CD4-positive, alpha-beta T cell treated with Interleukin-6 at 100 ng/mL for 8 hours (primary cell): ENCODE measurements around the gene RXRA.

Experiments used
- DNase-seq: peaks from one replicate; pipeline ENCODE4 v3.0.0-alpha.2; 2020; ENCODE audit warnings: mixed read lengths, low spot score

The RXRA gene

DNA sequence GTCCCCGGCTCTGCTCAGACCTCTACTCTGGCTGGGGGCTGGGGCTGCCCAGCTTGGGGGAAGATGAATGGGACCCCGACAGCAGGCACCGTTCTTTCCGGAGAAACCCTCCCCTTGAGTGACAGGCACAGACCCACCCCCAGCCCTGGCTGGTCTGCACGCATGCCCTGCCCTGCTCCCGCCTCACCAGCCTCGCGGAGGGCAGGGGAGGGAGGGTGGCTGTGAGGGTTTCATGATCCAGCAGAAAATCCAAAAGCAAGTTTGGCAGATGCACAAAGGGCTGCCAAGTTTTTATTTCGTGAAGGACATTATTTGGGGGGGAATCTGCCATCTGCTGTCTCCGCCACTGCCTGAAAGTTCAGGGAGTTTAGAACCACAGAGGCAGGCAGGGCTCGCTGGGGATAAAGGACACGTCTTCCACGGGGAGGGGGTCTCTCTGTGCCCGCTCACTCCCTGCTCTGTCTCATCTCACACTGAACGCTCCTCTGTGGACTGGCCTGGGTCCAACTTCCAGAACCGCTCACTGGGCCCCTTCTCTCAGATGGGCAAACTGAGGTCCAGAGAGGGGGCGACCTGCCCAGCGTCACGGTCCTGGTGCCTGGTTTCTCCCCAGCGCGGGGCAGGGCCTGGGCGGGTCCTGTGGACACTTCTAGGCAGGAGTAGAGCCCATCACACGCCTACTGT, 92.9 kb downstream of the RXRA start:
- DNase-seq, result no peak

DNA sequence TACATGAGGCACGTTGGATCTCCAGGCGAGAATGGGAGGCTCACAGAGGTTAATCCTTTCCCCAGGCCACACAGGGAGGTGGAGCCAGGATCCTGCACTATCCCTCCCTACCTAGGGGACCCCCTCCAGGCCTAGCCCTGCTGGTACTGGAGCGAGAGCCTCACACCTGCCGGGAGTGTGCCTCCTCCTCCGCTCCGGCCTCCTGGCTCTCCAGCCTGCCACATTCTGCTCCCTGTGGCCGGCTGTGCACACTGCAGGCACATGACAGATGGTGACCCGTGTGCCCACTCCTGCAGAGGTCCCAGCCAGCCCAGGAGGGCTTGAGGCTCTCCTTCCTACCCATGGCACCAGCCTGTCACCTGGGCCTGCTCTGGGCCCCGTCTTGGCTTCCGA, 93.4 kb downstream of the RXRA start:
- DNase-seq, result no peak

DNA sequence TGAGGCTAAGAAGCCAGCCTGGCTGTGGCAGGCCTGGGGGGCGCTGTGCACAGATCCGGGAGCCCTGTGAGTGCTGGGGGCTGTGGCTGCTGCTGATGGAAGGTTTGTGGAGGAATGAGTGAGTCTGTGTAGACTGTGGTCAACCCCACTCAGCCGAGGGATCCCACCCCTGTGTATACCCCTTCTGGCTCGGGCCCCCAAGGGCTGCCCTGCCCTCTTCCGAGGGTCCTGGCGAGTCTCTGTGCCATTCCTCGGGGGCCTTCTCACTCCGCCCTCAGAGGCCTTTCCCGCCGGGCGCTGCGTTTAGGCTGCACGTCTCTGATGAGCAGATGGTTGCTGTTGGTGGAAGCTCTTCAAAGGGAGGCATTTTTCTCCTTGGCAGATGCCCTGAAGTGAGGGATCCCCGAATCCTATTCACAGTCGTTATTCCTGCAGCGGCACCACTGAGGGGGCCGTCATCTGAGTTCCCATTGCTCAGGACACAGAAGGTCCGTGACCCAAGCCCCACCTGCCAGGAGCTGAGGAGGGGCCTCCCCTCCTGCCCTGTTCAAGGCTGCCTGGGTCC, 94.1 kb downstream of the RXRA start:
- no peak for DNase-seq

DNA sequence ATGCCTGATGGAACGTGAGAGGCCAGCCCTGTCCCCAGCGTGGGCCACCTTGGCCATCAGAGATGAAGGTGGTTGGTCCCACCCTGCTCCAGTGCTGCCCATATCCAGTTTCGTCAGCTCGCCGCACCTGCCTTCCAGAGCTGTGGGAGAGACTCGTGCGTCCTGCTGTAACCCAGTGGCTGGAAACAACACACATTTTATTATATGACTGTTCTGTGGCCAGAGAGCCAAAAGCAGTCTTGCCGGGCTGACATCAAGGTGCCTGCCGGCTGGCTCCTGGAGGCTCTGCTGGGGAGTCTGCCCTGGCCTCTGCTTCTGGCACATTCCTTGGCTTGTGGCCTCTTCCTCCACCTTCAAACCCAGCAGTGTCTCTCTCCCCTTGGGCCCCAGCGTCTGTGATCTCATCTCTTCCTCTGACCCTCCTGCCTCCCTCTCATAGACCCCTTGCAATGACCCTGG, 94.7 kb downstream of the RXRA start:
- DNase-seq, result no peak

DNA sequence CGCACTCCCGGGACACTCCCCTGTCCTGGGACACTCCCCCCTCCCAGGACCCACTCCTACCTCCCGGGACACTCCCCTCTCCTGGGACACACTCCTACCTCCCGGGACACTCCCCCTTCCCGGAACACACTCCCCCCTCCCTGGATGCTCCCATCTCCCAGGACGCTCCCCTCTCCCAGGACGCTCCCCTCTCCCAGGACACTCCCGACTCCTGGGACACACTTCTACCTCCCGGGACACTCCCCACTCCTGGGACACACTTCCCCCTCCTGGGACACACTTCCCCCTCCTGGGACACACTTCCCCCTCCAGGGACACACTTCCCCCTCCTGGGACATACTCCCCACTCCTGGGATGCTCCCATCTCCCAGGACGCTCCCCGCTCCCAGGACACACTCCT, 95.6 kb downstream of the RXRA start:
- no peak for DNase-seq

DNA sequence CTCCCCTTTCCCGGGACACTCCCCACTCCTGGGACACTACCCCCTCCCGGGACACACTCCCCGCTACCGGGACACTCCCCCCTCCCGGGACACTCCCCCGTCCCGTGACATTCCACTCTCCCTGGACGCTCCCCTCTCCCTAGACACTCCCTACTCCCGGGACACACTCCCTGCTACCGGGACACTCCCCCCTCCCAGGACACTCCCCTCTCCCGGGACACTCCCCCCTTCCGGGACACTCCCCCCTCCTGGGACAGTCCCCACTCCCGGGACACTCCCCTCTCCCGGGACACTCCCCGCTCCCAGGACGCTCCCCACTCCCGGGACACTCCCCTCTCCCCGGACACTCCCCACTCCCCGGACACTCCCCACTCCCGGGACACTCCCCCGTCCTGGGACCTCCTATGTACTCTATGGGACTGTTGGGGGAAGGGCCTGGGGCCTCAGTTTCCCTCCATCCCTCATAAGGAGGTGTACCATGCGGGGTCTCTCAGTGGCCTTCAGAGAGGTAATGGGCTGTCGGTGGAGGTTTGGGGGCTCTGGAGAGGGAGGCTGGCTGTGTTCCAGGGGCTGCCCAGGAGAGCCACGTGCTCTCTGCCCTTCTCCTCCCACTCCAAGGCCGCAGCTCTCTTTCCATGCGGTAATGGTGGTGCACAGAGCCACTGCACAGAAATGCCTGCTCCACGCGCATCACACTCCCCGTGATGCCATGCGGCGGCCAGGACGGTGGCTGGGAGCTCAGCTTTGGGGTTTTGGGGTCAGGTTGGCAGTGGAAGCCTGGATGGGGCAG, 96.2 kb downstream of the RXRA start:
- no peak for DNase-seq

DNA sequence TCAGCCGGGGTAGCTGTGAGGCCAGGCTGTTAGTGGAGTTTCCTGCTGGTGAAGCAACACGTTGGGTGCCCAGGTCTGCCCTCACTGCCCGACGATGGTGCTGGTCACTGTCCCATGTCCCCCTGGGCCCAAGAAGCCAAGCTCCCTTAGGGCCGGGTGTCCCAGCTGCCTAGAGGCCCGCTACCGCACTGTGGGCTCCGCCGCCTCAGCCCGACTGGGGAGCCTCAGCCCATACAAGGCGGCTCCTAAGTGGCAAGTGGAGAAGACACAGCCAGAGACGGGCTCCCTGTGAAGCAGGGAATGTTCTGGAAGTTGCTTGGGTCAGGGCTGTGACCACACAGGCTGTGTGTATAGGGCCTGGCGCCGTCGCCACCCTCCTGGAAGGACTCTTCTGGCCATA, 96.9 kb downstream of the RXRA start:
- no peak for DNase-seq

DNA sequence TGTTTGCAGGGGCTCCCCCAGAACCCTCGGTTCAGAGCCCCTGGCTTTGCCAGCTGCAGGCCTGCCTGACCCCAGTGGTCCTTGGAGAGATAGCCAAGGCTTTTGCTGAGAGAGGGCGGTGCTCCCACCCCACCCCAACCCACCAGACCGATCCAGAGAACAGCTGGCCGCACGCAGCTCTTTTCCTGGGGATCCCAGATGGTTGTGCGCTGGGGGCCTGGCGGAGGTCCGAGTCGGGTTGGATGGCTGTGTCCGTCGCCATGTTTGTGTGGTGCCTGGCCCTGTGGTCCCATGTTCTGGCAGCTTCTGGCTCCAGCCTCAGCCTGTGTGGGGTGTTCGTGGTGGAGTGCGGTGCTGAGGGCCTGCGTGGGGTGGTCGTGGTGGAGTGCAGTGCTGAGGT, 97.5 kb downstream of the RXRA start:
- DNase-seq, result no peak

DNA sequence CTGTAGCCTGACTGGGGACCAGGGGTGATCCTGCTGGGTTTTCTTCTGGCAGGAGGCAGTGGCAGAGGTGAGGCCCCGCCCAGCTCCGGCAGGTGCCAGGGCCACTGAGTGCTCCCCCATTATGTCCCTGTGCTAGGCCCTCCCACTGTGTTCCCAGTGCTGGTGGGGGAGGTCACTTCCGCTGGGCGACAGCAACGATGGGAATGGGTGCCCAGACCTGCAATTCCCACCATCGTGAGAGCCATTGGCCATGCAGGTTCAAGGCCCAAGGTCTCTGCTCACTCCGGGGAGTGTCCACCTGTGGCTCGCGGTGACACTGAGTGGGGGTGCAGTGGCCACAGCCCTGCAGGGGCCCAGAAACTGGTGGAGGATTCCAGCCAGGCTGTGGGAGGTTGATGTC, 98.6 kb downstream of the RXRA start:
- DNase-seq, result no peak

DNA sequence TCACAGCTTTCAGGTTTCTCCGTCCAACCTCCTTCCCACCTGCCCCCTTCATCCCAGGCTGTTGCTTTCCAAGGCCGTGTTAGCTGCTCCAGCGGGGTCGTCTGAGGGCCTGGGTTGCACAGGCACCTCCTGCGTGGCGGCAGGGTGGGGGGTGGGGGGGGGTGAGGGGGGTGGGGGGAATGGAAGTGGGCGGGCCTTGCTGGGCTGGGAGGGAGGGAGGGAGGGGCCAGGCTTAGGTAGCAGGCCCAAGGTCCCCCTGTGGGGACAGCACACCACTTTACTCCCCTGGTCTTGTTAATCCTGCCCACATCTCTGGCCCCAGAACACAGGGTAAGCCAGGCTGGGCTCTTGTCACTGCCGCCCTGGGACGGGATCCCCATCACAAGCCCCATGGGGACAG, 99.1 kb downstream of the RXRA start:
- DNase-seq, result no peak

DNA sequence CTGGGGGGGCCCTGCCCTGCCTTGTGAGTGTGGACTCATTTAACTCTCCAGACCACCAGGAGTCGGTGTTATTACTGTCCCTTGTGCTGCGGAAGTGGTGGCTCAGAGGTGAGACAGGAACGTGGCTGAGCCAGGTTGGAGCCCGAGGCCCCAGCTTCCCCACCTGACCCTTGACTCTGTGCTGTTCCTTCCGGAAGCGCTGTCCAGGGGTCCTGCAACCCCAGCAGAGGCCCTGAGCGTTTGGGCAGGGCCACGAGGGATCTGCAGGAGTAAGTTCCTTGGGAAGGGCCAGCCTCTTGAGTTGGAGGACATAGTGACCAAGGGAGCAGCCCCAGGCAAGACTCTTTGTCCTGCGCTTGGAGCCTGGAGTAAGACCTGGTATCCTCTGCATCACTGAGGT, 99.6 kb downstream of the RXRA start:
- DNase-seq, result no peak

DNA sequence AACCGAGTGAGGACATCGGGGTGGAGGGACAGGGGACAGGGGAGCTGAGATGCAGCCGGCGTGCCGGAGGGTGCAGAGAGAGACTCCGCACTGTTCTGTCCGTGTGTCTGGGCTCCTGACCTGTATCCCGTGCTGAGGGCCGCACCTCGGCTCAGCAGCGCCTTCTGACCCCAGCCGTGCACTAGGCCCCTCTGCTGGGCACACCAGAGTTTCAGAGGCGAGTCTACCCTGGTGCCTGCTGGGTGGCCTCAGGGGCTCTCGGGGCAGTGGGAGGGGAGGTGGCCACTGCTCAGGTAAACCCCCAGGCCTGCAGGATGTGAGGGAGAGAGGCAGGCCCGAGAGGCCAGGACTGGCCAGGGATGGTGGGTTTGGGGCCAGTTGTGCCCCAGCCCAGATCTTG, 100.2 kb downstream of the RXRA start:
- DNase-seq, result no peak

DNA sequence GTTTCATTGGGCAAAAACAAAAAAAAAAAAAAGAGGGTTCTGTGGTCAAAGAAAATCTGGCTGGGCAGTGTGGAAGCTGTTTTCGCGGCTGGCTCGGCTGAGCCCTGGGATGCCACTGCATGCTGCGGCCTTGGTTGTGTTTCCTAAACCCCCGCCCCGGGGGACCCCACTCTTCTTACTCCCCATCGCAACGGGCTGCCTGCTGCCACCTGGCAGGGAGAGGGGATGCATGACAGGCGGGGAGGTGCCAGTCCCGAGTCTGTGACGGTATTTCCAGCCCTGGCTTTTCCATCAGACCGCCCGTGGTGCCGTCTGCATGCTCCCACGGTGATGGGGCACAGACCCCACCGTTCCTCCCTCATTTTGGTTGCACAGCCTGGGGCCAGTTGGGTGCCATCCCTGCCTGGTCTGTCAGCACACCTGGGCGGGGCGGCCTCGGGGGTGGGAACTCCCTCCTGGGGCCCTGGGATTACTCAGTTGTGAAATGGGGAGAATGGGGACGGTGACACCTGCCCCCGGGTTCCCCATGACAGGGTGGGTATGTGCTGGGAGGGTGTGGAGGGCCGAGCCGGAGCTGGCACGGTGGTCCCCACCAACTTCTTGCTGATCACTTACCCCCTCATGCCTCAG, 101.0 kb downstream of the RXRA start:
- DNase-seq, result no peak

DNA sequence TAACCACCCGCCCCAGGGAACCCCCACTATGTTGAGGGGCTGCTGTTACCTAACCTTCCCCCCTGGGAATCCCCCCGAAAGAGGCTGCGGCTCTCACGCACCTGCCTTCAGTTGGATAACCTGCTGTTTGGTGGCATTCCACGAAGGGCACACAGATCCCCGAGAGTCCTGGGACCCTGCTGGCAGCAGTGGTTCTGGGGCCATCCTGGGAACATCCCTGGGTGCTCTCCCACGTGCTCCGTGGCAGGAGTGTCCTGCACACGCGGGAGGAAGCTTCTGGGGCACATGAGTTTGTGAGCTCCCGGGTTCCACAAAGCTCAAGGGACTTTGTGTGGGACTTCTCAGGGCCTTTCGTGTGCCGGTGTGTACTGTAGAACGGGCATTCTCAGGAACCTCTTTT, 102.3 kb downstream of the RXRA start:
- no peak for DNase-seq

DNA sequence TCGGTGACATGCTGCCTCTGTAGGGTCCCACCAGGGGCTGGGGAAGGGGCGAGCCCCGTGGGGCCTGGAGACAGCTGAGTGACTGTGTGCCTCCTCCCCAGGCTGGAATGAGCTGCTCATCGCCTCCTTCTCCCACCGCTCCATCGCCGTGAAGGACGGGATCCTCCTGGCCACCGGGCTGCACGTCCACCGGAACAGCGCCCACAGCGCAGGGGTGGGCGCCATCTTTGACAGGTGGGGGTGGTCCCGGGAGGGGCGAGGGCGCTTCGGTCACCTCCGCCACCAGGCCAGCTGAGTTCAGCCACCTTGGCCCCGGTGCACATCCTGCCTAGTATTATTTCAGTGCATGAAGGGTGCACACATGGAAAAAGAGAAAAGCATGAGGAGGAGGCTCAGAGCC, 102.8 kb downstream of the RXRA start:
- no peak for DNase-seq

DNA sequence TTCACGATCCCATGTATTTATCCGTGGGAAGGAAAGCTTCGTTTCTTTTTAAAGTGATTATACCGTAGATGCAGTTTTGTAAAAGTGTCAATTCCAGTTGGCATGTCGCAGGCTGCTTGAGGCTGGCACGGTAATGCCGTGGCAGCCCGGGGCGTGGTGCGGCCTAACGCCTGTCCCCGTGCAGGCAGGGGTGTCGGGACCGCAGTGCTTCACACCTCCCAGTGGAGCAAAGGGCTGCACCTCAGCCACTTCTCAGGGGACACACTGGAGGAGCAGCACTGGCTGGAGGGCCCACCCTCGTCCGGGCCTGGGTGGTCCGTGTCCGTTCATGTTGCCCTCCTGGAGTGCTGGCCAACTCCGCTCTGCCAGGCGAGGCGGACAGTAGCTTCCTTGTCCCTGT, 103.2 kb downstream of the RXRA start:
- no peak for DNase-seq

DNA sequence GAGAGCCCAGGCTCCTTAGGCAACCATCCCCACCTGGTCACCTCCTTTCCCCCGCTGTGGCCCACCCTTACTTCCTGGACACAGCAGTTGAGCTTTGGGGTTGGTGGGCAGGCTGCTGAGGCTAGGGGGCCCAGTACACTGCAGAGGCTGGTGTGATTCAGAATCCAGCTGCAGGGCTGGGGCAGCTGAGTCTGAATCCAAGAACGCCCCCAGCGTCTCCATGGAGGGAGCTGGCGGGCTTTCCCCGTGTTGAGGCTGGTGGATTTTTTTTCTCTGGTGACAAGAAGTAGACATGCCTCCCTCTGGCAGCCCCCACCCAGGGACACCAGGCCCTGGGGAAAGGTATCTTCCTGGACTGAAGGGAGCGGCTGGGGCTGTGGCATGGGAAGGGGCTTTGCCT, 104.8 kb downstream of the RXRA start:
- no peak for DNase-seq

DNA sequence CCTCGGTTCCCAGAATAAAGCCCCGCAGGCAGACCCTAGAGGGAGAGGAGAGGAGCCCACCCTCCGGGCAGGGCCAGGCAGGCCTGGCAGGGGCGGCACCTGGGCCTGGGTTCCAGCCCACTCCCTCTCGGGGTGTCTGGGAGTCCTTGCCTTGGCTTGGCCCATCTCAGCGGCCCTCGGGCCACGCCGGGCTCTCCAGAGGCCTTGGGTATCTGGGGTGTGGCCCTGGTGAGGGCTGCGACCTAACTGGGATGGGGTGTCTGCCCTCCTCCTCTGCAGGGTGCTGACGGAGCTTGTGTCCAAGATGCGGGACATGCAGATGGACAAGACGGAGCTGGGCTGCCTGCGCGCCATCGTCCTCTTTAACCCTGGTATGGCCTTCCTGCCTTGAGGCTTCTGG, 105.4 kb downstream of the RXRA start:
- no peak for DNase-seq

DNA sequence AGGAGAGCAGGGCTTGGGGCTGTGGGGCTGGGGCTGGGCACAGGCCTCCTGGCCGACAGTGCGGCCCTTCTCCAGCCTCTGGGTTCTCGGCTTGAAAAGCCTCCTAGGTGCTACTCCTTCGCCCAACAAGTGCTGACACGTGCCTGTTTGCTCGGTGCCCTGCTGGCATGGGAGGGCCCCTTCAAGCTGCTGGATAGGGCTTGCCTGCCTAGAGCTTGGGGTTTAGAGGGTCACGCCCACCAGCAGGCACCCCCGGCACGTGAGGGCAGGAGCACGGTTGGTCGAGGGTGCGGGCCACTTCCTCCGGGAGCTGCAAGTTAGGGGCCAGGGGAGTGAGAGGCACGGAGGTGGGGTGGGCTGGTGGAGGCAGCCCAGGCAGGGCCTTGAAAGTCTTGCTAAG, 106.2 kb downstream of the RXRA start:
- DNase-seq, result no peak

DNA sequence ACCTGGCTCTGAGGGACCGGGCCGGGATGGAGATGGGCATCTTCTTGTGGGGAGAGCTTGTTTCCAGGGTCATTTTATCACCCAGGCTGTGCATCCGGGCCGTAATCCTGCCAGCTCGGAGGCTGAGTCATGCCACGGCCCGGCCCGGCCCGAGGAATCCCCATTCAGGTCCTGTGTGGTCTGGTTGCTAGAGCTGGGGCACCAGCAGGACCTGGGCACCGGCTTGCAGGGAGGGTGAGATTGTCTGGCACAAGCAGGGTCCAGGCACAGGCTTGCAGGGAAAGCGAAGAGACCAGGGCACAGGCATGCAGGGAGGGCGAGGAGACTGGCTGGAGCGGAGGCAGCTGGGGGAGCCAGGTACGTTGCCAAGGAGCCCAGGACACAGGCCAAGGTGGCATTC, 106.8 kb downstream of the RXRA start:
- no peak for DNase-seq

DNA sequence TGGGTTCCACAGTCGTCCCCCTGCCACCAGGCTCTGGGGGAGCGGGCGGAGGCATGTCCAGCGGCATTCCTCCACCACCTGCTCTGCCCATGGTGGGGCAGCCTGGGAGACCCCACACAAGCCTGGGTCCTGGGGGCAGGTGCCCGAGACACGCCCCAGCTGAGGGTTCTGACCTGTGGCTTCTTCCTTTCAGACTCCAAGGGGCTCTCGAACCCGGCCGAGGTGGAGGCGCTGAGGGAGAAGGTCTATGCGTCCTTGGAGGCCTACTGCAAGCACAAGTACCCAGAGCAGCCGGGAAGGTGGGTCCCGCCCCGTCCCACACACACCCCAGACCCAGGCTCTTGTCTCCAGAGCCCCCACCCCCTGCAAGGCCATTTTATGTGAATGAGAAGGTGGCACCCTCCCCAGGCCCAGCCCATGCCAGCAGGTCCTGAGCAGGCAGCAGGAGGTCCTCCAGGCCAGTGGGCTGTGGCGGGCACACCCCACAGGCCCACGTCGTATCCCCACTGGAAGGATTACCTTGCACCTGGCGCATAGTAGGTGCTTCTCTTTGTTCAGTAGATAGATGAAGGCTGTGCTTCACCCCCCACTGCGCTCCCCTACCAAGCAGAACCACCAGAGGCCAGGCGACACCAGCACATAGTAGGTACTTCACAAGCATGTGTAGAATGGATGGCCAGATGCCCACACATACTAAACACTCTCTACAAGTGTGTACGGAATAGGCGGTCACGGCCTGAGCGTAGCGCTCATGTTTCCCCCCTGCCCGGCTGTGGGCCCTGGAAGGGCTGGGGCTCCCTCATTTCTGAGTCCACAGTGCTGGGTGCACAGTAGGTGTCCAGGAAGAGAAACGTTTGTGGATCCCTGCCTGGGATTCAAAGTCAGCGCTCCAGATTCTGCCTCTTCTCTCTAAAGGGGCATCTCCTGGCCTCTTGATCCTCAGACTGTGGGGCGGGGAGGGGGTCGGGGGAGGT, 107.9 kb downstream of the RXRA start:
- no peak for DNase-seq
